WERI-Rb-1 (cell line): ENCODE results near the gene MOB1B.
A peak's percentile ranks its signal among the peaks of the same experiment; 100 is the strongest.

Experiments used
- DNase-seq: peaks from one replicate; pipeline ENCODE4 v3.0.0-alpha.2; 2020
- H3K27ac ChIP-seq: fragments of 250-450 bp; sonication (Bioruptor Pico); 2 replicates; pipeline ENCODE4 v1.5.1; 2020; ENCODE audit warnings: mild to moderate bottlenecking, moderate library complexity
- H3K27me3 ChIP-seq: fragments of 250-450 bp; sonication (Bioruptor Pico); 2 replicates; pipeline ENCODE4 v1.5.1; 2021; ENCODE audit warnings: mild to moderate bottlenecking, low read depth, moderate library complexity; ENCODE audit not compliant: insufficient read depth, severe bottlenecking
- H3K36me3 ChIP-seq: fragments of 250-450 bp; sonication (Bioruptor Pico); 2 replicates; pipeline ENCODE4 v1.5.1; 2020; ENCODE audit warnings: mild to moderate bottlenecking, moderate library complexity
- H3K4me3 ChIP-seq: 2 replicates; pipeline ENCODE4 v1.5.1; 2011; ENCODE audit warnings: low read depth, mild to moderate bottlenecking, control low read depth, low read length
- H3K9me3 ChIP-seq: fragments of 250-450 bp; sonication (Bioruptor Pico); 2 replicates; pipeline ENCODE4 v1.5.1; 2021; ENCODE audit warnings: mild to moderate bottlenecking, moderate library complexity; ENCODE audit not compliant: severe bottlenecking
- CTCF ChIP-seq: IDR thresholded peaks from 2 replicates; pipeline ENCODE4 v1.5.1; 2011; ENCODE audit warnings: low read depth, mild to moderate bottlenecking, control low read depth, inconsistent platforms, low read length

MOB1B gene

GRCh38 chr4:70901607-70901983, 574 bp upstream of the MOB1B start:
- no peak for TF ChIP-seq CTCF
- Histone ChIP-seq H3K9me3 (no peaks in the 10 kb centered on the region), H3K27ac (peak overlapping the region; percentile 86), H3K4me3 (peak overlapping the region; percentile 96), H3K36me3 (peaks cover 14% of the 10 kb centered on the region), H3K27me3 (no peaks in the 10 kb centered on the region)
- no peak for DNase-seq

GRCh38 chr4:70902577-70903290, 565 bp downstream of the MOB1B start:
- peak overlapping the region; percentile 86 for H3K27ac ChIP-seq
- H3K4me3 ChIP-seq = peak overlapping the region; percentile 96
- H3K27me3 ChIP-seq = no peaks in the 10 kb centered on the region
- no peaks in the 10 kb centered on the region for H3K9me3 ChIP-seq
- H3K36me3 ChIP-seq = peaks cover 18% of the 10 kb centered on the region
- no peak for DNase-seq
- TF ChIP-seq CTCF = no peak

GRCh38 chr4:70903291-70903603, 1.1 kb downstream of the MOB1B start:
- peaks cover 18% of the 10 kb centered on the region for H3K36me3 ChIP-seq
- no peaks in the 10 kb centered on the region for H3K27me3 ChIP-seq
- no peaks in the 10 kb centered on the region for H3K9me3 ChIP-seq
- H3K27ac ChIP-seq = no peak overlapping the region
- peak overlapping the region; percentile 96 for H3K4me3 ChIP-seq
- no peak for TF ChIP-seq CTCF
- no peak for DNase-seq

- no peak for DNase-seq
- peaks cover 21% of the 10 kb centered on the region for H3K36me3 ChIP-seq
- TF ChIP-seq CTCF = no peak
These were observed 6.9 kb downstream of the MOB1B start for GRCh38 chr4:70908993-70909556.

GRCh38 chr4:70914000-70914399, 11.8 kb downstream of the MOB1B start:
- H3K27ac ChIP-seq = no peak overlapping the region
- TF ChIP-seq CTCF = no peak
- H3K4me3 ChIP-seq = no peak overlapping the region
- no peak for DNase-seq
- no peaks in the 10 kb centered on the region for H3K27me3 ChIP-seq
- 0 out of 2 replicates have a peak, but pooled peaks cover 3% of the 10 kb centered on the region for H3K36me3 ChIP-seq
- peaks cover 2% of the 10 kb centered on the region for H3K9me3 ChIP-seq

More at GRCh38 chr4:70908993-70909556, 6.9 kb downstream of the MOB1B start:
- Histone ChIP-seq H3K9me3 (no peaks in the 10 kb centered on the region), H3K27ac (no peak overlapping the region), H3K4me3 (no peak overlapping the region), H3K27me3 (no peaks in the 10 kb centered on the region)
